Inferior parietal cortex (tissue), 1 donor: Measurements from ENCODE around the gene ARHGAP10.

Experiments used
- DNase-seq: peaks from one replicate; pipeline ENCODE4 v3.0.0-alpha.2; 2016; ENCODE audit errors: extremely low spot score

Gene ARHGAP10

GRCh38 chr4:147826288-147826646 lies 94.4 kb downstream of the ARHGAP10 start:
- DNase-seq = no peak

GRCh38 chr4:147828331-147828905 lies 96.5 kb downstream of the ARHGAP10 start:
- no peak for DNase-seq

GRCh38 chr4:147829401-147830101 lies 97.7 kb downstream of the ARHGAP10 start:
- DNase-seq = no peak

- no peak for DNase-seq
These were observed 98.2 kb downstream of the ARHGAP10 start for GRCh38 chr4:147830102-147830463.

GRCh38 chr4:147830987-147831386 lies 99.1 kb downstream of the ARHGAP10 start:
- DNase-seq = no peak

- no peak for DNase-seq
These were observed 99.8 kb downstream of the ARHGAP10 start for GRCh38 chr4:147831551-147832171.

- DNase-seq = no peak
These were observed 101.4 kb downstream of the ARHGAP10 start for GRCh38 chr4:147833254-147833653.

- DNase-seq = no peak
These were observed 101.9 kb downstream of the ARHGAP10 start for GRCh38 chr4:147833741-147834140.

- no peak for DNase-seq
These were observed 102.6 kb downstream of the ARHGAP10 start for GRCh38 chr4:147834480-147834879.

GRCh38 chr4:147836807-147837206 lies 104.9 kb downstream of the ARHGAP10 start:
- no peak for DNase-seq

- no peak for DNase-seq
These were observed 105.5 kb downstream of the ARHGAP10 start for GRCh38 chr4:147837435-147837834.

GRCh38 chr4:147837854-147838253 lies 106.0 kb downstream of the ARHGAP10 start:
- no peak for DNase-seq

- no peak for DNase-seq
These were observed 107.3 kb downstream of the ARHGAP10 start for GRCh38 chr4:147839200-147839599.

GRCh38 chr4:147839663-147840062 lies 107.8 kb downstream of the ARHGAP10 start:
- DNase-seq = no peak

GRCh38 chr4:147840838-147841738 lies 109.2 kb downstream of the ARHGAP10 start:
- DNase-seq = no peak

GRCh38 chr4:147842573-147842972 lies 110.7 kb downstream of the ARHGAP10 start:
- no peak for DNase-seq

GRCh38 chr4:147843162-147843561 lies 111.3 kb downstream of the ARHGAP10 start:
- DNase-seq = no peak

- no peak for DNase-seq
These were observed 112.9 kb downstream of the ARHGAP10 start for GRCh38 chr4:147844781-147845180.

GRCh38 chr4:147846318-147847155 lies 114.6 kb downstream of the ARHGAP10 start:
- no peak for DNase-seq

- DNase-seq = no peak
These were observed 116.1 kb downstream of the ARHGAP10 start for GRCh38 chr4:147847751-147848590.
